GM21390 (cell line): ENCODE measurements around the gene GPM6B.

ENCODE experiments used
- ATAC-seq: cut with Tn5 transposase; IDR thresholded peaks from one replicate; pipeline ENCODE4 v1.9.1; 2021; ENCODE audit not compliant: unreplicated experiment

Gene GPM6B

DNA sequence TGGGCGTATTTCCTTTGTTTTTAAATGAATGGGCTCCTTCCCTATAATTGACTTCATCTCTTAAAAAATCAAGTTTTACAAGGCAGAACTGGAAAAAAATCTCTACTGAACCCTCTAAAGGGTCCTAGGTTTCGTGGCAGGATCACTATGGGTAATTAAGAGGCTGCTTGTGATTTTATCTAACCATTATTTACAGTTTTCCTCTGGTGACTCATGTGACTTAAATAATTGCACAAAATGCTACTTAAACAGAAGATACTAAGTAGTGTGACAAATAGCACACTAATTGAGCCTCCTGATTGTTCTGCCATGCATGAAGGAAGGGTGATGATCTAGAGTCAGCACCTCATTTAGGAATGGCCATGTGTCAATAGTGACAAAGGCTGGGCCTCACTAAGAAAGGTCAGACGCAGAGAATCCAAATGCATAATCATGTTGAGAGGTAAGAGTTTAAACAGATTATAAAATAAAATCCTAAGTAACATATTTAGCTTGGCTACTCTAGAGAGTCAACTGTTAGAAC is 46.8 kb downstream of the GPM6B start:
- ATAC-seq, result no peak

DNA sequence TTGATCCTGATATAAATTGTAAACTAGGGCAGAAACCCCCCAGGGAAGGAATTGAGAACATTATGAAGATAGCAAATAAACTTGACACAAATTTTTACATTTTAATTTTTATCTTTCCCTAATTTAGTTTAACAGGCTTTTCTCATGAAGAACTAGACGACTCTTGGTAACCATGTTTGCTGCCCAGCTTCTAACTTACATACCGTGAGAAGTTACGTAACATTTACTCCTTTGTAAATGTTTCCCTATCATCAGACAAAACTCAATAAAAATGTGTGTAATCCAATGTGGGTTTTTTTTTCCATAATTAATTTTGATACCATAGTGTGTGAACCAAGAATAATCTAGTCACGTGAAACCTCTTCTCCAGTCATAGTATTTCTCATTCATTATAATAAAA is 48.0 kb downstream of the GPM6B start:
- ATAC-seq, result no peak

DNA sequence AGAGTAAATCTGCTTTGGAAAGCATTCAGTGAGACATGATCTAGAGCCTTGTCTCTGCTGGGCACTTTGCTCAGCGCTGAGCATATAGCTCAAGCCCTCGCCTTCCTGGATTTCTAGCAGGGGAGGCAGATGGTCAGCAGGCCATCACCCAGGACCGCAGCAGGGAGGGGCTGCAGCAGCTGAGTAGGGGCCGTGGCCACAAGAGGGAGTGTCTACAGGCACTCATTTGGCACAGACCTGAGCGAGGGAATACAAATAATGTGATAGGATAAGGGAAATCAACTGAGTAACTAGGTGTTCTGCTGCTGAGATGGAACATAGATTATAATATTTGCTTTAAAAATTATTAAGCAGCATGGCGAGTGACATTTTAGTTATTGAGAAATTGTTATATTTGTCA is 52.1 kb downstream of the GPM6B start:
- ATAC-seq, result no peak

DNA sequence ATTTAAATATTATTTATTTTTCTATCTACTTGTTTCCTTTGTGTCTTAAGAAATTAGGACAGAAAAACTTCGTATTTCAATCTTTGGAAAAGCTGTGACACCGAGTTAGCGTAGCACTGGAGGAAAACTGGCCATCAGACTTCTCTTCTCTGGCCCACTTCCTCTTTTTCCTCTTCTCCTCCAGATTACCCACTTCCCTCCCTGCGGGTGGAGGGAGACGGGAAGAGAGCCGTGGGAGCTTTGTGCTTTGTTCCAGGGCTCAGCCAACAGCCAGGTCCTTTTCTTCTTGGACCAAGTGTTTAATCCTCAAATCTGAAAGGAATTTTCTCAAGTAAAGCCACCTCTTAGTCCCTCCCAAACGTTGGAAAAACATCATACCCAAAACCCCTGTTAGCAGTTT is 52.6 kb downstream of the GPM6B start:
- no peak for ATAC-seq

DNA sequence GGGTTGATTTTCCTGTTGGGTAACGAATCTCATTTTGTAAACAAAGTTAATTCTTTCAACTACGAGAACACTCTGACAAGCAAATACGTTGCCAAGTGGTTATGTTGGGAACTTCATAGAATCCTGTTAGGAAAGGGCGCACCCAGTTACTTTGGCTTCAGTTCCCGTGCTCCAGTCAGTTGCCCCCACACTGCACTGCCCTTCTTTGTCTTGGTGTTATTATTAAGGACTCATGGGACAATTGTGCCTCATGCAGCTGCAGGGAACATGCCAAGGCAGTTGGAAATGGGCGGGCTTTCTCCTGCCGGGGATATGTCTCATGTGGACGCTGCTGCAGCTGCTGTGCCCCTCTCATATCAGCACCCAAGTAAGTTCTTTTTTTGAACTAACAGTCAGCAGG is 53.4 kb downstream of the GPM6B start:
- no peak for ATAC-seq

GRCh38 chrX:13761606-13762414 is 55.1 kb downstream of the GPM6B start:
- peak; percentile 53 for ATAC-seq

DNA sequence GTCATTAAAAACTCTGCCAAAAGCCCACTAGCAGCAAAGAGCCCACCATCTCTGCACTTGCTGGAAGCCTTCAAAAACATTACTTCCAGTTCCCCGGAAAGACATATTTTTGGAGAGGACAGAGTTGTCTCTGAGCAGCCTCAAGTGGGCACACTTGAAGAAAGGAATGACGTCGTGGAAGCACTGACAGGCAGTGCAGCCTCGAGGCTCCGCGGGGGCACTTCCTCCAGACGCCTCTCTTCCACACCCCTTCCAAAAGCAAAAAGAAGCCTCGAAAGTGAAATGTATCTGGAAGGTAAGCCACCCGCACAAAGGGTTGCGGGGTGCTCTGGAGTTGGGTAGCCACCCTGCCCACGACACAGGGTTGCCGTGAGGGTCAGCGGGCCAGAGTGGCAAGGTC is 56.5 kb downstream of the GPM6B start:
- no peak for ATAC-seq

- ATAC-seq, result peak; percentile 75
These were observed 57.7 kb downstream of the GPM6B start for GRCh38 chrX:13759152-13759718.

GRCh38 chrX:13756381-13756780 is 60.5 kb downstream of the GPM6B start:
- ATAC-seq, result no peak

DNA sequence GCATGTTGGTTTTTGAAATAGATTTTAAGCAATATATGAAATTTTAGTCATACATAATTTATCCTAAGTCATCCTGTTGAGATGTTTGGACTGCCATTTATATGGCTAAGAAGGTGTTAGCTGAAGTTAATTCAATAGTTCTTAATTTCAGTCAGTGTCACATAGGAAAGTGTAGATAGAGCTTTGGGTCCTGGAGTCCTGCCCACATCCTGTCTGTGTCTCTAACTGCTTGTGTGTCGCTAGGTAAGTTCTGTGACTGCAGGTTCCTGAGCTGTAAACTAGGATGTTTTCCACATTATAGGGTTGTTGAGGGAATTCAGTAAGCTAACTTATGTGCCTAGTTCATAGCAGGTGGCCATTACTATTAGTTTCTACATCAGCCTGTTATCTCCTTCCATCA is 61.6 kb downstream of the GPM6B start:
- no peak for ATAC-seq

DNA sequence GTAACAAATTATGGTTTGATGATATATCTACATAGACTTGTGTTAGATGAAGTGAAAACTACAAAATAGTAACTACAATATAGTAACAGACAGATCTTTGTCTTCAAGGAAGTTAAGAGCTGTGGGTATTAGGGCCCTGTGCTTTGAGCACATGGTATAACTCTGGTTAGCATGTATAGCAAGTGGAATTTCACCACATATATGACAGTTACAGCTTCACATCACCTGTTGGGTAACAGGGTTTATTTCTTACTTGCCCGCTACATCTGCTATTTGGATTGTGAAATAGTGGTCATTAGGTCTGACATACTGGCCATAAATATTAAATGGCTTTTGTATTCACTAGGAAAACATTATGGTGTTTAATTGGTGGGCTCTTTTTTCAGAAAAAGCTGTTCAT is 62.1 kb downstream of the GPM6B start:
- no peak for ATAC-seq

DNA sequence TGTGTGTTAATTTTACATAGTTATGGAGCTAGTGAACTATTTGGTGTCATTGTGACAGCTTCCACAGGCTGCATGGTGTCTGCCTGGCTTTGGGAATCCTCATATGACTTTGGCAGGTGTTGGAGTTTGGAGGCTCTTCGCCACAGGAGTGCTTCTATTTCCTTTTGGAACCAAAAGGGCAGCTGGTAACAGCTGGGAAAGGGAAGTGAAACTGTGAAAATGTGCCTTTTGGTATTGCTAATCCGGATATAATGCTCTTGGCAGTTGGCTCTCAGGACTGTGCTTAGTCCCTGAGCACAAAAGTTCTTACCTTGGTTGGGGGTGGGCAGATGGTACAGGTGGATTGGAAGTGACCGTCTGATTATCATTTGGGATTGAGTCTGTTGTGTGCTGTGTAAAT is 64.2 kb downstream of the GPM6B start:
- ATAC-seq, result peak; percentile 66

GRCh38 chrX:13752141-13752540 is 64.8 kb downstream of the GPM6B start:
- no peak for ATAC-seq

DNA sequence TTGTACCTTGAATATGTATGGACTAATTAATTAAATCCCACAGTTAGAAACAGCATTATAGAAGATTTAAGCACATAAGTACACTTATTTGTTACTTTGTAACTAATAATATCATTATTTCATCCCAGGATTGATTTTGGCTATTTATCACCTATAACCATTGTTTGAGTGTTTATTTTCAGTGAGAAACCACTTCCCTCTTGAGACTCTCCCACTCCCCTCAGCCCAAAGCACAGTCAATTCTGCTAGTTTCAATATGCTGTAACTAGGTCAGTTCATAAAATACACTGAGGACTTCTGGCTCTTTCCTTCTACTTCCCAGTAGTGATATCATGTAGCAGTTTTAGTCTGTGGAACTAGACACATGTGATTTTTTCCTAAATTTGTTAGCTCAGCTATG is 66.1 kb downstream of the GPM6B start:
- ATAC-seq, result no peak

GRCh38 chrX:13750204-13750603 is 66.7 kb downstream of the GPM6B start:
- no peak for ATAC-seq

DNA sequence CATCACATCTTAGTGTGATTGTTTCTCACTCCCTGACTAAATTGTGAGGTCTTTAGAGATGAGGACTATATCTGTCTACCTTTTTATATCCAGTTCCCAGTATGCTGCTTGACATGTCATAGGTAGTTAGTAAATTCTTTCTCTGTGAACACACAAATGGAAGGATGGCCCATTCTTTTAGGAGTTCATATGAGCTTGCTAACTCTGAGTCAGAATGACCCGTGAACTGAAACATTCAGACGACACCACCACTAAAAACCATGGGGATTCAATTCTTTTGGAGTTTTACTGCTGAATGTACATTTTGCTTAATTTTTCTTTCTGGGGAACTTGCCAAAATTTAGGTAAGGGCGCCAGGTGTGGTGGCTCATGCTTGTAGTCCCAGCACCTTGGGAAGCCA is 68.4 kb downstream of the GPM6B start:
- no peak for ATAC-seq

DNA sequence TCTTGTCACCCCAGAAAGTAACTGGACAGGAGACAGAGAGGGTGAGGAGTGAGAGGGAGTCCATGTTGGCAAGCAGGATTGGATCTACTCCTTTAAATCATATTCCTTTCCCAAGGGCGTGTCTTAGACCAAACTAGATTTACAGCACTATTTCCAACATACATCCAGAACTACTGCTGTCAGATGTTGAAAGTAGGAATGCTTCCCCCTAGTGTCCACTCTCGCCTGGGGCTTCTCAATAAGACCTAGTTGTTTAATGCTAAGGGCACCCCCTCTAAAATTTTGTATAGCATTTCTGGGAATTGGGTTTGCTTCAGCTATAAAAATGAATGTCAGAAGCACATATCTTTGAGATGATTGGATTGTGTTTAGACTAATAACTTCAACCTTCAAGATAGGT is 69.1 kb downstream of the GPM6B start:
- ATAC-seq, result no peak

DNA sequence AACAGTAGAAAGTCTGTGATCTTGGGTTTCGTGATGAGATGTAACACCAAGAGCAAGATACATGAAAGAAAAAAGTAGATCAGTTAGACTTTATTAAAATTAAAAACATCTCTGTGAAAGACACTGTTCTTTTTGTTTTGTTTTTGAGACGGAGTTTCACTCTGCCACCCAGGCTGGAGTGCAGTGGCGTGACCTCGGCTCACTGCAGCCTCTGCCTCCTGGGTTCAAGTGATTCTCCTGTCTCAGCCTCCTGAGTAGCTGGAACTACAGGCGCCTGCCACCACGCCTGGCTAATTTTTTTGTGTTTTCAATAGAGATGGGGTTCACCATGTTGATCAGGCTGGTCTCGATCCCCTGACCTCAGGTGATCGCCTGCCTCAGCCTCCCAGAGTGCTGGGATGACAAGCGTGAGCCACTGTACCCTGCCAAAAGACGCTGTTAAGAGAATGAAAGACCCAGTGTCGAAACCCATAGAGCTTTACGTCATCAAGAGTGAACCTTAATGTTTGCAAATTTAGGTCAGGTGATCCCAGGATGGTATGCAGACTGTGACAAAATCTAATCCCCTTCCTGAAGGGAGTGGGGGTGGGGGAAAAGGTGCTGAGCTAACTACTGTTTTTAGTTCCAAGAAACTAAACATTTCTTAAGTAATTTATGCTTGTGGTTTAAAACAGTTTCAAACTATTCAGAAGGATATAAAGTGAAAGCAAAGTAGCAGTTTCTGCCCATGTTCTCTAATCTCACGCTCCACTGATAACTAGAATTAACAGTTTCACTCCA is 74.3 kb downstream of the GPM6B start:
- ATAC-seq, result peak; percentile 91

DNA sequence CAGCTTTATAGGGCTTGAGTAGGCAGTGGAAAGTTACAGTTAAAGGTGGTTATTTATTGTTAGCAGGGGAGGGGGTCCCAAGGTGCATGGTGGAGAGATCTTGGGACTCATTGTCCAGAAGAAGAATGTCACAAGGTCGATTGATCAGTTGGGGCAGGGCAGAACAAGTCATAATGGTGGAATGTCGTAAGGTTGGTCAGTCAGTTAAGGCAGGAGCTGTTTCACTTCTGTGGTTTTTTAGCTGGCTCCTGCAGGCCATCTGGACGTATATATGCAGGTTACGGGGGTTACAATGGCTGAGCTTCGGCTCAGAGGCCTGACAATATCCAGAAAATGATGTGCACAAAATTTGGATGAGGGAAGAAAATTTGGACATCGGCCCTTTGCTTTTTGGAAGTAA is 75.2 kb downstream of the GPM6B start:
- no peak for ATAC-seq

DNA sequence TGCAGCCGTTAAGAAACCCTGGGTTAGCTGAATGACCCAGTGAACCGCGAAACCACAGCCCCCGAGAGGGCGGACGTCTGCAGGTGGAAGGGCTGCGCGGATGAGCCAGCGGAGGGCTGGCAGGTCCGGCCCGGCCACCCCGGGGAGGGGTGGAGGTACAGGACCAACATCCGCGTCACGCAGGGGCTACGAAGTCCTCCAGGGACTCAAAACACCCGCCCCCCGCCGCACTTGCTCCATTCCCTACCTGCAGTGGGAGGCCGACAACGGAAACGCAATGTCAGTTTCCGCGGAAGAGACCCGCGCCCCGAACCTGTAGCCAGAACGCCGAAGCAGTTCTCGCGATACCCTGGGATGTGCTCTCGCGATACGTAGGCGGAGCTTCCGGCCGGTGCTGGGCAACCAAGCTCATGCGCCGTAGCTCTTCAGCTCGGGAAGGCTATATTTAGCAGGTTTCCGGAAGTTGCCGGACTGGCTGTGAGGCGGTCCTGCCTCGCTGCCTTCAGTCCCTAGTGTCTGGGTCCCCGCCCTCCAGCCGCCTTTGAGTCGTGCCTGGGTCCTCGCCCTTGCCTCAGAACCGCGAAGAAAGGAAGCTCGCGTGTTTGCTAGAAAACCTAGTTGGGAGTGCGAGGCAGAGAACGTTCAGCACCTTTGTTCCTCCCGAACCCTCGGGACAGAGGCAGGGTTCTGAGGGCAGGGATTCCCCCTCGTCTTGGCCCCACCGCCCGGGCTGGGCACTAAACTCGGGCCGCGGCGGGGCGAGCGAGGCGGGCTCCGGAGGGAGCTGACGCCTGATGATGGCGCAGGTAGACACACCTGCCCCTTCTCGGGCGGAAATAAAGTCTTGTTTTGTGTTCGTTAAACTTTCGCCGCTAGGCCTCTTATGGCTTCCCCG is 82.4 kb downstream of the GPM6B start, which contains the start of the genes OFD1 and TRAPPC2:
OFD1 (plus strand) TSS at position 471 of the 895 bp plus-strand sequence; CDS start at position 795, 324 bp downstream.
TRAPPC2 (minus strand) TSS at position 343 of the 895 bp plus-strand sequence. CDS start 14,657 bp downstream, outside the sequence.
- ATAC-seq, result peak; percentile 87

- ATAC-seq, result no peak
These were observed 83.4 kb downstream of the GPM6B start for GRCh38 chrX:13733506-13733905.
